NCI-H187 treated with DMSO at 0.1 percent for 48 hours (cell line): ENCODE measurements around the gene ABHD6.
"Not testable (repeated sequence)": the region's sequence is repeated elsewhere in the genome, so short reads cannot be mapped to it uniquely, and the experiment has no call there.

Experiments used
- DNase-seq: peaks from one replicate; lab custom pipeline; 2025; lab: John Stamatoyannopoulos, UW

ABHD6 gene

DNA sequence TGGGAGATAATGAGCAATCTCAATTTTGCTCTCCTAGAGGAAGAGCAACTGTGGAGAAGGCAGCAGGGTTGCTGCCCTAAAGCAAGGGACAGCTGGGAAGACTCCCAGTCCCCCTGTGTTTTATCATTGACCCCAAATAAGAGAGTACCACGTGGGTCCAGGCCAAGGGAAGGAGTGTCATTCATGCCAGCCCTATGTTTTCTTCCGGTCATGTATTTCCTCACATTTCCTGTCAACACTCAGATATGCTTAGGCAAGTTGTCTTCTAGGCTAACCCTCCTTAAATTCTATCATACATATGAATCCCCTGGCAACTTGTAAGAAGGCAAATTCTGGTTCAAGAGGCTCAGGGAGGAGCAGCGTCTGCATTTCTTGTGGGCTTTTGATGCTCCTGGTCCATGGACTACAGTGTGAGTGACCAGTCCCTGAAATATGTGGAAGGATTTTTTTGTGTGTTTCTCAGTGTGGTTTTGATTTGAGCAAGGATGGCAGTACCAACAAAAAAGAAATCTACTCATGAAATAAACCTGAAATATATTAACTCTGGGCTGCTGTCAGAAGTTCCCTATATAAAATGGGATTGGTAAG, 36.5 kb downstream of the ABHD6 start:
- no peak for DNase-seq

- DNase-seq, result no peak
These were observed 43.5 kb downstream of the ABHD6 start for GRCh38 chr3:58281069-58281468.

GRCh38 chr3:58285334-58285733, 47.7 kb downstream of the ABHD6 start:
- DNase-seq, result no peak

- no peak for DNase-seq
These were observed 49.8 kb downstream of the ABHD6 start for GRCh38 chr3:58287354-58287753.

GRCh38 chr3:58288011-58288728, 50.6 kb downstream of the ABHD6 start:
- DNase-seq, result no peak

- DNase-seq, result not testable (repeated sequence)
These were observed 51.5 kb downstream of the ABHD6 start for GRCh38 chr3:58288964-58289613.

DNA sequence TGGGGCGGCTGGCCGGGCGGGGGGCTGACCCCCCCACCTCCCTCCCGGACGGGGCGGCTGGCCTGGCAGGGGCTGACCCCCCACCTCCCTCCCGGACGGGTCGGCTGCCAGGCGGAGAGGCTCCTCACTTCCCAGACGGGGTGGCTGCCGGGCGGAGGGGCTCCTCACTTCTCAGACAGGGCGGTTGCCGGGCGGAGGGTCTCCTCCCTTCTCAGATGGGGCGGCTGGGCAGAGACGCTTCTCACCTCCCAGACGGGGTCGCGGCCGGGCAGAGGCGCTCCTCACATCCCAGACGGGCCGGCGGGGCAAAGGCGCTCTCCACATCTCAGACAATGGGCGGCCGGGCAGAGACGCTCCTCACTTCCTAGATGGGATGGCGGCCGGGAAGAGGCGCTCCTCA, 52.9 kb downstream of the ABHD6 start:
- DNase-seq, result not testable (repeated sequence)

- no peak for DNase-seq
These were observed 54.2 kb downstream of the ABHD6 start for GRCh38 chr3:58291671-58292338.

GRCh38 chr3:58292866-58293265, 55.3 kb downstream of the ABHD6 start:
- no peak for DNase-seq

DNA sequence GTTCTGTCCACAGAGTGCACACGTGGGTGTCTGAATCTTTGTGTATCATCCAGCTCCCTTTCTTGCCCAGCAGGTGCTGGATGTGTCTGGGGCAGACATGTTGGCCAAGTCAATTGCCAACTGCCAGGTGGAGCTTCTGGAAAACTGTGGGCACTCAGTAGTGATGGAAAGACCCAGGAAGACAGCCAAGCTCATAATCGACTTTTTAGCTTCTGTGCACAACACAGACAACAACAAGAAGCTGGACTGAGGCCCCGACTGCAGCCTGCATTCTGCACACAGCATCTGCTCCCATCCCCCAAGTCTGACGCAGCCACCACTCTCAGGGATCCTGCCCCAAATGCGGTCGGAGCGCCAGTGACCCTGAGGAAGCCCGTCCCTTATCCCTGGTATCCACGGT, 55.9 kb downstream of the ABHD6 start:
- DNase-seq, result no peak

GRCh38 chr3:58296269-58296668, 58.7 kb downstream of the ABHD6 start:
- DNase-seq, result no peak

DNA sequence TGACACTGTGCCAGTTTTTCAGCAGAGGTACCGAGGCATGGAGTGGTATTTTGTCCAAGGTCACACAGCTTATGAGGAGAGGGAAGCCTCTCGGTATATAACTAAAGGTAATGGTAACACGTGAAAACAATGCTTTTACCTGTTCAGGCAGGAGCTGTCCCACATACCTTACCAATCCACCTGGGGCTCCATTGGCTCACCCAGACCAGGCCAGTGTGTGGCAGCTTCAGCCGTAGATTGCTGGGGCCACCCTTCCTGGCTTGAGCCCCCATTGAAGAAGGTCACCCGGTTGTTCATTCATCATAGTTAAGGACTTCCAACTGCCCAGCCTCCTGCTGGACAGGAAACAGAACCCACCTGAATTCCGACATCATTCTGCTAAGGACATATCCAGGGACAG, 59.3 kb downstream of the ABHD6 start:
- no peak for DNase-seq

DNA sequence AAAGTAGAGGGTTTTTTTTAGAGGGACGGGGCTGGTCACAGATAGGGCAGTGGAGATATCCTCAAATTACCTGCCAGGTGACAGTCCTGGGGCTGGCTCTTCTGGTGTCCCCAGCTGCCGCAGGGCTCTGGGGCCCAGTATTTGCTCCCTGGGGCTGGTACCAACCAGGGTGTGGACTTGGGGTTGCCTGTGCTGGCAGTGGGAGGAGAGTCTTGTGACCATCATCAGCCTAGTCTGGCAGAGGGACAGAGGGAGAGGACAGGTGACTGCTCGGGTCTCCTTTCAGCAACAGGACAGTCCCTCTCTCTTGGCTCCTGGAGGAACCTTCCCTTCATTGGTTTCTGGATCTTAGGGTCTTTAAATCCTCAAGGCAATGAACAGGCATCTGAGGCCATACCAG, 60.6 kb downstream of the ABHD6 start:
- DNase-seq, result no peak

GRCh38 chr3:58299075-58299474, 61.5 kb downstream of the ABHD6 start:
- no peak for DNase-seq

GRCh38 chr3:58299839-58300516, 62.4 kb downstream of the ABHD6 start:
- DNase-seq, result no peak

GRCh38 chr3:58305882-58306711, 68.5 kb downstream of the ABHD6 start, which contains the start of the genes HTD2 and RPP14:
Gene HTD2 (plus strand): TSS chr3:58306520. CDS start chr3:58317614, 11,094 bp downstream.
Gene RPP14 (plus strand): TSS chr3:58306245. CDS start chr3:58310330, 4,085 bp downstream.
- peak; percentile 17 for DNase-seq

DNA sequence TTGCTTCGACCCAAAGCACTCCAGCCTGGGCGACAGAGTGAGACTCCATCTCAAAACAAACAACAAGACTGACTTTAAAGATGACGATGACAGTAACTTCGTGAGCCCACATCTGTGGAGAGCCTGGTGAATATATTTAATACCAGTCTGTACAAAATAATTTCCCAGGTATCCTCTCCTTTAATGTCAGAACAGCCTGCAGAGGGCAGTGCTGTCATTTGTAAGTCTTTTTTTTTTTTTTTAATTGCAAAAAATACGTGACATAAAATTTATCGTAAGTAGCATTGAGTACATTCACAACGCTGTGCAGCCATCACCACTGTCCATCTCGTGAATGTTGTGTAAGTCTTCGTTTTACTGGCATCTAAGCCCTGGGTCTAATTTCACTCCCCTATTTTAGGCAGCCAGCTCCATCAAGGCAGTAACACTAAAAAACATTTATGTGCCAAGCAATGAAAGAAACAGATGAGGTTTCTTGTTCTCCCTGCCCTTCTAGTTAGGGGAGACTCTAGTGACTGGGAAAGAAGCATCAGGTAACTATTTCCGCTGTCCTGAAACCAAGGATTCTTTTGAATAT, 70.1 kb downstream of the ABHD6 start:
- DNase-seq, result no peak

- DNase-seq, result no peak
These were observed 71.1 kb downstream of the ABHD6 start for GRCh38 chr3:58308728-58309127.

DNA sequence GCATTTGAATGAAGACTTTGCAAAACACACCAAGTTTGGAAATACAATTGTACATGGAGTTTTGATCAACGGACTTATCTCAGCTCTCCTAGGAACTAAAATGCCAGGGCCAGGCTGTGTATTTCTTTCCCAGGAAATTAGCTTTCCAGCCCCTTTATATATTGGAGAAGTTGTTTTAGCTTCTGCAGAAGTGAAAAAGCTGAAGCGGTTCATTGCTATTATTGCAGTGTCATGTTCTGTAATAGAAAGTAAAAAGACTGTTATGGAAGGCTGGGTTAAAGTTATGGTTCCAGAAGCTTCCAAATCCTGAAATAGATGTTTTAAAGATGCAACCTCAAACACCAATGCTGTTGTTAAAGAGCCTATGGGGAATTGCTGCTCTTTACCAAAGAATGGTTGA, 80.2 kb downstream of the ABHD6 start:
- no peak for DNase-seq

- DNase-seq, result no peak
These were observed 84.2 kb downstream of the ABHD6 start for GRCh38 chr3:58321791-58322190.

DNA sequence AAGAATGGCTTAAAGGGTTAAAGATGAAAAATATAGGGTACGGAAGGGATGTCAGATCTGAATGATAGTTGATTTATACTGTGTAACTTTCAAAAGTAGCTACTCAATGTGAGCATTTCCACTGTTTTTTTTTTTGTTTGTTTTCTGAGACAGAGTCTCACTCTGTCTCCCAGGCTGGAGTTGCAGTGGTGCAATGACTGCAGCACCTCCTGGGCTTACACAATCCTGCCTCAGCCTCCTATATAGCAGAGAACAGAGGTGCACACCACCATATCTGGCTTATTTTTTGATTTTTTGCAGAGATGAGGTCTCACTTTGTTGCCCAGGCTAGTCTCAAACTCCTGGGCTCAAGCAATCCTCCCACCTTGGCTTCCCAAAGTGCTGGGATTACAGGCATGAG, 85.2 kb downstream of the ABHD6 start:
- no peak for DNase-seq
